SIG-M5 treated with dmso at 0.1 percent for 504 hours (cell line): ENCODE measurements around the gene CALHM3.
A peak's percentile ranks its signal among the peaks of the same experiment; 100 is the strongest.
"Not testable (repeated sequence)": the region's sequence is repeated elsewhere in the genome, so short reads cannot be mapped to it uniquely, and the experiment has no call there.

Experiments
- DNase-seq: peaks from one replicate; lab custom pipeline; 2025; ENCODE audit not compliant: unreplicated experiment; lab: John Stamatoyannopoulos, UW

The CALHM3 gene

GRCh38 chr10:103479135-103479534 lies at the start of gene CALHM3:
Gene CALHM3, minus strand, starts transcription at chr10:103479240. Its CDS starts 208 bp downstream, at chr10:103479032.
- peak; percentile 15 for DNase-seq

DNA sequence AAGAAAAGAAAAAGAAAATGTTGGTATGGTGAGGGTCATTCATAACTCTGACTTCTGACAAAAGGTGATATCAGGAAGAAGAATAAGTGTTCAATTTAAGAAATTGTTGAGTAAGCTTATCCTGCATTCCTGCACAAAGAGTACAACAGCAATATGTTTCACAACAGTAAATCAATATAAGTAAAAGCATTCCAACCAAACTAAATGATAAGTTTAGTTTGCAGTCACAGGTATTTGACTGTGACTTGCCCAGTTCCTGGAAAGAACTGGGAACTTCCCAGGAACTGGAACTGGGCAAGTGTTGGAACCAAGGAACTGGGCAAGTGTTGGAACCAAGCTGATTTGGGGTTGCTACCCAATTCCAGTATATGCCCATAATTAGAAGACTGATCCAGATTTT lies 49.5 kb upstream of the CALHM3 start:
- no peak for DNase-seq

DNA sequence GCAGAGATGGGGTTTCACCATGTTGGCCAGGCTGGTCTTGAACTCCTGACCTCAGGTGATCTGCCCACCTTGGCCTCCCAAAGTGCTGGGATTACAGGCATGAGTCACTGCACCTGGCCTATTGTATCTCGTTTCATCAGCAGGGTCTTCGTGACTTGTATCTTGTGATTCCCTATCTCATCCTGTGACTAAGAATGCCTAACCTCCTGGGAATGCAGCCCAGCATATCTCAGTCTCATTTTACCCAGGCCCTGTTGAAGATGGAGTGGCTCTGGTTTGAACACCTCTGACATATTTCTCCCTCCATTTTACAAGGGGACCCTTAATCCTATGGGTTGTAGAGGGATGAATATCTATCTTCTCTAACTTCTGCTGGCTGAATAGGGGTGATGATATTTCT lies 48.4 kb upstream of the CALHM3 start:
- not testable (repeated sequence) for DNase-seq

DNA sequence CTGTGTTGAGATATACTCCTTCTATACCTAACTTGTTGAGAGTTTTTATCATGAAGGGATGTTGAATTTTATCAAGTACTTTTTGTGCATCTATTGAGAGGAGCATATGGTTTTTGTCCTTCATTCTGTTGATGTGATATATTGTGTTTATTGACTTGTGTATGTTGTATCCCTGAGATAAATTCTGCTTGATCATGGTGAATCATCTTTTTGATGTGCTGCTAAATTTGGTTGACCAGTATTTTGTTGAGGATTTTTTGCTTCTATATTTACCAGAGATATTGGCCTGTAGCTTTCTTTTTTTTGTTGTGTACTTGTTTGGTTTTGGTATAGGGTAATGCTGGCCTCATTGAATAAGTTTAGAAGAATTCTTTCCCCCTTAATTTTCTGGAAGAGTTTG lies 46.9 kb upstream of the CALHM3 start:
- DNase-seq, result no peak

DNA sequence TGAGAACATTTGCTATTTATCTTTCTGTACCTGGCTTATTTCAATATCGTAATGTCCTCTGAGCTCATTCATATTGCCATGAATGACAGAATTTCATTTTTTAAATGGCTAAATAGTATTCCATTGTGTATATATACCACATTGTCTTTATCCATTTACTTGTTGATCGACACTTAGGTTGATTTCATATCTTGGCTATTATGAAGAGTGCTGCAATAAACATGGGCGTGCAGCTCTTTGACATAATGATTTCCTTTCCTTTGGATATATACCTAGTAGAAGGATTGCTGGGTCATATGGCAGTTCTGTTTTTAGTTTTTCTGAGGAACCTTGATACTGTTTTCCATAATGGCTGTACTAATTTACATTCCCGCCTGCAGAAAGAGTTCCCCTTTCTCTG lies 44.6 kb upstream of the CALHM3 start:
- DNase-seq, result no peak

GRCh38 chr10:103522006-103522405 lies 43.0 kb upstream of the CALHM3 start:
- not testable (repeated sequence) for DNase-seq

GRCh38 chr10:103519798-103520197 lies 40.8 kb upstream of the CALHM3 start:
- no peak for DNase-seq

- DNase-seq, result no peak
Observed at GRCh38 chr10:103517234-103518085, 38.4 kb upstream of the CALHM3 start.

GRCh38 chr10:103514244-103514643 lies 35.2 kb upstream of the CALHM3 start:
- DNase-seq, result no peak

DNA sequence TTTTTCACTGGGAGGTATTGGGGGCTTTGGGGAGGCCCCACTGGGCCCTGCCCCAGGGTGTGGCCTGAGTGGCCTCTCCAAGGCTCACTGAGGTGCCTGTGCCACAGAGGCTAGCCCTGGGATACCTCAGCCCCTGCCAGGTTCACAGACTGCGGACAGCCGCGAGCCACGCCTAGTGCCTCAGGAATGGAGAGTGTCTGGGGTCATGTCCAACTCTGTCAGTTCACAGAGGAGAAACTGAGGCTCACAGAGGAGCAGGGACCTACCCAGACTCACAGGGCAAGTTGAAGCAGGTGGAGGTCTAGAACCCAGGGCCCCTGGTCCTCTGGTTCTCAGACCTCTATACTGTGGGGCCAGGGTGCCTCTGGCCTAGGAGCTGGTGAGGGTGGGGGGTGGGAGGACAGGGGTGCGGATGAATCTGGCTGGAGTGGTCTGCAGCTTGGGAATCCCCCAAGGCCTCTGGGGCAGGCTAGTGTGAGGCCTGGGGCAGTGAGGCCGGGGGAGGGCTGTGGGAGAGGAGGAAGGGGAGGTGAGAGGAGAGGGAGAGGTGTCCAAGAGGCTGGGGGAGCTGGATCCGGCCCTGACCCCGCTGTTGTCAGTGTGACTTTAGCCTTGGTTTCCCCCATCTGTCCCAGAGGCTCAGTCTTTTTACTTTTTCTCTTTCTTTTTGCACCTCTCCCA lies 34.5 kb upstream of the CALHM3 start:
- no peak for DNase-seq

DNA sequence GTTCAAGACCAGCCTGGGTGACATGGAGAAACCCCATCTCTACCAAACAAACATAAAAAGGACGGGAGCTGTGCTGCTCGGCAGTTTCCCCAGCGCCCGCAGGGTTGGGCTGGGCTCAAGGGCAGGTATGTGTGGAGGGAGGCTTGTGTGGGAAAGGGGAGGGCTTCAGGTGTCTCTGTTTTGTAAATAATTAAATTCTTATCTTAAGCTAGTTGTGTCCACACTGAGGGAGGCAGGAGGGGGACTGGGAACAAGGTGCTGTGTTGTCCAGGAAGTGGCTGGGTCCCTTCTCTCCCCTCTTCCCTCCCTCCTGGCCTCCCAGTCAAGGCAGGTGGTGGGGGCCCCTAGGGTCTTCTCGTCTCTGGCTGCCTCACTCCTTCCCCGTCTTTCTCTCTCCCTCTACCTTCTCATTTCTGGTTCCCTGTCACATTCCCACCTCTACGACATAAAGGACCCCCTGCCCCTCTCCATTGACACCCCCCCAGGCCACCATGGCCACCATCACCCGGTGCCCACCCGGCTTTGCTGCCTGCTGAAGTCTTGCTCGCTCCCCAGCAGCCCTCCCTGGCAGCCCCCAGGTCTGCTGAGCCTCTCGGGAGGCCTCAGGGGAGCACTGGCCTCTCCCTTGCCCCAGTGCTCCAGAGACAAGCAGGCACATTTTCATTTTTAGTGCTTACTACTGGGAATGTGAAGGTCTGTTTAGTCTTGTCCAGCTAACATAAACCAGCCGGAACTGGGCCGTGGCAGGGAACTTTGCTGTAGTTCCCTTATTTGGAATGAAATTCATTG lies 33.7 kb upstream of the CALHM3 start:
- no peak for DNase-seq

DNA sequence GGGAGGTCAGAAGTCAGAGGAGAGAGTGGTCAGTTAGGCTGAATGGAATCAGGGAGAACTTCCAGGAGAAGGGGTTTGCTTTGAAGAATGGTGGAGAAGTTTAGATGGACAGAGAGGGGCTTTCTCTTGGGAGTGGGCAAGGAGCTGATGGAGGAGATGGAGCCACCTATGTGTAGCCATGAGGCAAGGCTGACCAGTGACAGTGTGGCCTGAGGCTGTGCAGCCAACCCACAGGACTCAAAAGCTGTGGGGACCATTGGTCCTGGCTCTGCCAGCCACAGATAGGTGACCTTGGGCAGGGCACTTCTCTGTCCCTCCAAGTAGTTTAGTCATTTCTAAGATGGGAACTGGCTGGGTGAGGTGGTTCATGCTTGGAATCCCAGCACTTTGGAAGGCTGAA lies 33.1 kb upstream of the CALHM3 start:
- DNase-seq, result no peak

- DNase-seq, result no peak
Observed at GRCh38 chr10:103510791-103511752, 32.0 kb upstream of the CALHM3 start.

DNA sequence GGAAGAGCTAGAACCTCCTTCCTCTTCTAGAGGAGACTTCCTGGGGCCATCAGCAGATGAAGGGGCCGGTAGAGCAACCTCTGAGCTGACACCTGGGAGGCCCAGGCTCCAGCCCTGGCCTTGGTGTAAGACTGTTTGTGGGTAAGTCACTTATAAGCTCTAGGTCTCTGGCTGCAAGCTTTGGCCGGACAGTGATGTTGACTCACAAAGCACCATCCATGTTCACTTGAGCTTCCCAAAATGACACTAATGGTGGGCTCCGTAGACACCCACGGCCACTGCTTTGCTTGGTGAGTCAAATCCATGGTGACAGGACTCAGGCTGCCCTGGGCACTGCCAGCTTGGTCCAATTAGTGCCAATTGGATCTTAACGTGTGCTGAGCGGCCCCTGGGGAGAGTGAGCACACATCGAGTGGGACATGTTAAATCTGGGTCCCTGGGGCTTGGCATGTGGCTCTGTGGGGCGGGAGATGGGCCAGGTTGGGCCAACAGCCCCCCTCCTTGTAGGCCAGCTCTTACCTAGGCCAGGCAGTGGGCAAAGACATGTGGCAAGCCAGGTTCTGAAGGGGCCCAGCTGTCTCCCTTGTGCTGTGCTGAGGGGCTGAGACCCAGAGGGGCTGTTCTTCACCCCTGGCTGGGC lies 31.1 kb upstream of the CALHM3 start:
- no peak for DNase-seq

DNA sequence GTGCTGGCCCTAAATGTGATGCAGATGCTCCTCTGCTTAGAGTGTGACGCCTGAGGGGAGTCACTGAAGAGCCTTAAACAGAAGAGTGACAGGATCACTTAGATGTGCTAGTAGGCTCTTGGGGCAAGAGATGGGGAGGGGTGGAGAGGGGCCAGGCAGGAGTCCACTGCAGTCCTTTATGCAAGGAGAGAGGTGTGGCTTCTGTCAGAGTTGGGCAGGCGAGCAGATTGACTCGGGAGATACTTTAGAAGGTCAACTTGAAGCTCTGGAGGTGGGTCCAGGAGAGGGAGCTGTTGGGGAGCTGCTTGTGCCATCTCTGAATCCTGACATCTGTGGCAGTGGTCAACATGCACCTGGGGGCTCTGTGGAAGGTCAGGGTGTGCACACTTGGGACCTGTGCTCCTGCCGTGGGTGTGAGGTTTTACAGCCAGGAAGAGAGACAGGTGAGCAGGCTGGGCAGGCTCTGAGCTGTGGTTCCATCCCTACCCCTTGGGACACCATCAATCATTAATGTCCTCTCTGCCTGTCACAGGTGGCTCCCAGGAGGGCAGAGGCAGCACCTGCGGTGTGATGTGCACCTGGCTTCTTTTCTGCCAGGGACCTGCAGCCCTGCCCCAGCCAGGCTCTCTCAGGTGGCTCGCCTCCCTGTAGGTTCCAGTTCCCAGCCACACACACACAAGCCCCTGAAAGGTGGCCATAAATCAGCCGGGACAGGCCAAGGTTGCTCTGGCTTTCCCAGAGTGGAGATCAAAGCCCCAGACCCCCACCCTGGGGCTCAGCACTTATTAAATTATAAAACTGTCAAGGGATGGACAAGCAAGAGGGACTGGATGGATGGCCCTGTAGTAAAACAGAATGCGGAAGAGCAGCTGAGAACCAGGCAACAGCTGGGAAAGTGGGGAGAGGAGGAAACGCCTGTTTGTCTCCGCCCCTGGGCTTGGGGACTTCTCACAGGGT lies 28.5 kb upstream of the CALHM3 start:
- DNase-seq, result no peak

DNA sequence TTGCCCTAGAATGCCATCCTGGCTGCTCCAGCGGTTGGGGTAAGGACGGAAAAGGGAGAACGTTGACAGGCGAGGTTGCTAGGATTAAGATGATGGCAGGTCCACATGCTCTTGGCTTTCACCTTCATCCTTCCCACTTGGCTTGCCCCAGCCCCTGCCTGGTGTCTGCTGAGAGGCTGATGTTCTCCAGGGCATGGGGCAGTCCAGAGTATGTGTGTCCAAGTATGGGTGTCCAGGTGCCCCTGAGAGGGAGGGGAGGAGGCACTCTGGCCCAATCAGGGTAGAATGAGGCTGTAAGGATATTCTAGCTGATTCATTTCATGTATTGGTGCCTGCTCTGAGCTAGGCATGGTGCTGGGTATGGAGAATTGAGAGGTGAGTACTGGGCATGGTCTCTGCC lies 27.0 kb upstream of the CALHM3 start:
- DNase-seq, result no peak

- DNase-seq, result no peak
Observed at GRCh38 chr10:103504181-103504783, 25.2 kb upstream of the CALHM3 start.

DNA sequence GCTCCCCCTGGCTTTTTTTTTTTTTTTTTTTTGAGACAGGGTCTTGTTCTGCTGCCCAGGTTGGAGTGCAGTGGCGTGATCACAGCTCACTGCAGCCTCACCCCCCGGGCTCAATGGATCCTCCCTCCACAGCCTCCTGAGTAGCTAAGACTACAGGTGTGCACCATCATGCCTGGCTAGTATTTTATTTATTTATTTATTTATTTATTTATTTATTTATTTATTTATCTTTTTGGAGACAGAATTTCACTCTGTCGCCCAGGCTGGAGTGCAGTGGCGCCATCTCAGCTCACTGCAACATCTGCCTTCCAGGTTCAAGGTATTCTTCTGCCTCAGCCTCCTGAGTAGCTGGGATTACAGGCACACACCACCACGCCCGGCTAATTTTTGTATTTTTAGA lies 24.7 kb upstream of the CALHM3 start:
- DNase-seq, result not testable (repeated sequence)
